Endodermal cell (in vitro differentiated cells): ENCODE data around the gene RNF212. TPM values are rescaled to one million over a fixed set of nuclear protein-coding genes. Genes with fewer than 3 reads are reported as not detected.

Experiments
- DNase-seq: peaks from one replicate; pipeline ENCODE4 v3.0.0-alpha.2; 2017
- H3K27ac ChIP-seq: 2 replicates; pipeline ENCODE4 v1.5.1; 2013; ENCODE audit warnings: mild to moderate bottlenecking, low read depth, low read length, moderate library complexity
- H3K27me3 ChIP-seq: 2 replicates; pipeline ENCODE4 v1.6.1; 2013; ENCODE audit warnings: mild to moderate bottlenecking, low read length, moderate library complexity; ENCODE audit not compliant: insufficient read depth, control insufficient read depth, poor library complexity, severe bottlenecking
- H3K36me3 ChIP-seq: 2 replicates; pipeline ENCODE4 v1.7.0; 2013; ENCODE audit warnings: mild to moderate bottlenecking, low read length, moderate library complexity; ENCODE audit not compliant: control insufficient read depth, insufficient read depth
- H3K4me1 ChIP-seq: one replicate; pipeline ENCODE4 v1.7.0; 2013; ENCODE audit warnings: low read length; ENCODE audit not compliant: control insufficient read depth, insufficient read depth
- H3K4me3 ChIP-seq: 2 replicates; pipeline ENCODE4 v1.5.1; 2013; ENCODE audit warnings: mild to moderate bottlenecking, low read length, moderate library complexity
- H3K9ac ChIP-seq: 2 replicates; pipeline ENCODE4 v1.6.1; 2013; ENCODE audit warnings: mild to moderate bottlenecking, low read length, moderate library complexity; ENCODE audit not compliant: poor library complexity, severe bottlenecking; ENCODE audit errors: extremely low read depth
- H3K9me3 ChIP-seq: 2 replicates; pipeline ENCODE4 v1.6.1; 2013; ENCODE audit warnings: mild to moderate bottlenecking, low read length, moderate library complexity; ENCODE audit not compliant: control insufficient read depth
- H3K27ac Mint-ChIP-seq: 2 replicates; pipeline ENCODE4 v1.8.0; 2020; ENCODE audit warnings: mixed read lengths
- H3K27me3 Mint-ChIP-seq: 2 replicates; pipeline ENCODE4 v1.8.0; 2021; ENCODE audit warnings: mild to moderate bottlenecking, mixed read lengths; ENCODE audit not compliant: insufficient read depth
- H3K36me3 Mint-ChIP-seq: 2 replicates; pipeline ENCODE4 v1.8.0; 2020; ENCODE audit warnings: low read depth, mixed read lengths
- H3K4me1 Mint-ChIP-seq: 2 replicates; pipeline ENCODE4 v1.8.0; 2020; ENCODE audit warnings: mixed read lengths
- H3K4me3 Mint-ChIP-seq: 2 replicates; pipeline ENCODE4 v1.8.0; 2020; ENCODE audit warnings: mild to moderate bottlenecking, moderate library complexity, mixed read lengths
- H3K9me3 Mint-ChIP-seq: 2 replicates; pipeline ENCODE4 v1.8.0; 2020; ENCODE audit warnings: mild to moderate bottlenecking, mixed read lengths
- CTCF ChIP-seq: fragments of 200-600 bp; sonication (generic); conservative IDR thresholded peaks from 2 replicates; pipeline ENCODE4 v1.5.0; 2021; ENCODE audit warnings: antibody characterized with exemption, mild to moderate bottlenecking
- WGBS, 2 experiments: methylation state at CpG; one replicate each; pipeline versions ENCODE4 v1.1.5 to v1.1.7; 2013; ENCODE audit warnings: missing lambda C conversion rate in 2 of 2, mixed read lengths in 1 of 2; ENCODE audit not compliant: insufficient coverage in 1 of 2, insufficient read length in 1 of 2; 5-methylcytosine and 5-hydroxymethylcytosine counted together
- total RNA-seq, 2 donors: library from RNA; stranded (reverse); fragmentation: NEBNext Ultra II Directional in 1 of 2; extraction: Animal tissue kit (Norgen Biotek cat#: 25700) in 1 of 2; gene quantifications; 2 replicates in 1 of 2; 3 replicates in 1 of 2; pipeline ENCODE4 v1.2.1, GENCODE V29; 2021

RNF212 gene
- total RNA-seq, 2 donors from 2014 or later = 3.4 to 5.6 TPM

- Mint-ChIP-seq H3K4me1 (no peaks in the 10 kb centered on the region), H3K4me3 (no peak overlapping the region), H3K9me3 (peaks cover 14% of the 10 kb centered on the region), H3K27ac (no peak overlapping the region), H3K27me3 (peaks cover 27% of the 10 kb centered on the region), H3K36me3 (no peaks in the 10 kb centered on the region)
- peaks cover 13% of the 10 kb centered on the region for H3K9me3 ChIP-seq
- H3K27ac ChIP-seq = no peak overlapping the region
- H3K9ac ChIP-seq = no peak overlapping the region
- no peak for DNase-seq
- 74 to 85% methylated on average over 2 to 3 of the region's 3 CpGs for WGBS, 2 experiments
- TF ChIP-seq CTCF = no peak
- H3K36me3 ChIP-seq = no peaks in the 10 kb centered on the region
- H3K27me3 ChIP-seq = peaks cover 31% of the 10 kb centered on the region
- no peaks in the 10 kb centered on the region for H3K4me1 ChIP-seq
- H3K4me3 ChIP-seq = no peak overlapping the region
Observed at GRCh38 chr4:1155314-1155713, 42.0 kb upstream of the RNF212 start.

- Mint-ChIP-seq H3K4me3 (no peak overlapping the region), H3K9me3 (peaks cover 14% of the 10 kb centered on the region), H3K4me1 (no peaks in the 10 kb centered on the region), H3K27me3 (peaks cover 27% of the 10 kb centered on the region), H3K27ac (no peak overlapping the region), H3K36me3 (no peaks in the 10 kb centered on the region)
- no peak for TF ChIP-seq CTCF
- WGBS, 2 experiments = 80 to 83% methylated on average over 15 to 21 of the region's 21 CpGs
- no peak overlapping the region for H3K9ac ChIP-seq
- no peaks in the 10 kb centered on the region for H3K4me1 ChIP-seq
- DNase-seq = no peak
- peaks cover 13% of the 10 kb centered on the region for H3K9me3 ChIP-seq
- no peak overlapping the region for H3K27ac ChIP-seq
- H3K36me3 ChIP-seq = no peaks in the 10 kb centered on the region
- peaks cover 26% of the 10 kb centered on the region for H3K27me3 ChIP-seq
- H3K4me3 ChIP-seq = no peak overlapping the region
Observed at GRCh38 chr4:1154523-1155182, 41.3 kb upstream of the RNF212 start.

- no peaks in the 10 kb centered on the region for H3K4me1 ChIP-seq
- H3K27me3 Mint-ChIP-seq = peaks cover 25% of the 10 kb centered on the region
- H3K36me3 ChIP-seq = no peaks in the 10 kb centered on the region
- no peaks in the 10 kb centered on the region for H3K4me1 Mint-ChIP-seq
- H3K9ac ChIP-seq = no peak overlapping the region
- H3K9me3 ChIP-seq = peaks cover 13% of the 10 kb centered on the region
- no peak overlapping the region for H3K4me3 ChIP-seq
- TF ChIP-seq CTCF = no peak
- H3K27ac ChIP-seq = no peak overlapping the region
- peaks cover 14% of the 10 kb centered on the region for H3K9me3 Mint-ChIP-seq
- H3K4me3 Mint-ChIP-seq = no peak overlapping the region
- no peak overlapping the region for H3K27ac Mint-ChIP-seq
- no peaks in the 10 kb centered on the region for H3K36me3 Mint-ChIP-seq
- 80 to 86% methylated on average over 4 to 7 of the region's 7 CpGs for WGBS, 2 experiments
- DNase-seq = no peak
- H3K27me3 ChIP-seq = peaks cover 26% of the 10 kb centered on the region
Observed at GRCh38 chr4:1154126-1154522, 40.8 kb upstream of the RNF212 start.
